ENCODE data around the gene SMAP2.

SMAP2 gene

DNA sequence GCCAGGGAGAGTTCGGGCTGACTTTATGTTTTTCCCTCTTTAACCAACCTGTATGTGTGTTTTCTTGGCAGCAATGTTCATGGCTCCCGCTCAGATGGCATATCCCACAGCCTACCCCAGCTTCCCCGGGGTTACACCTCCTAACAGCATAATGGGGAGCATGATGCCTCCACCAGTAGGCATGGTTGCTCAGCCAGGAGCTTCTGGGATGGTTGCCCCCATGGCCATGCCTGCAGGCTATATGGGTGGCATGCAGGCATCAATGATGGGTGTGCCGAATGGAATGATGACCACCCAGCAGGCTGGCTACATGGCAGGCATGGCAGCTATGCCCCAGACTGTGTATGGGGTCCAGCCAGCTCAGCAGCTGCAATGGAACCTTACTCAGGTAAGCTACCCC, 43.2 kb downstream of the SMAP2 start:
- in situ Hi-C loops (cut with MboI; ENCODE audit: low sequenced_read_pairs), result no loop called here

DNA sequence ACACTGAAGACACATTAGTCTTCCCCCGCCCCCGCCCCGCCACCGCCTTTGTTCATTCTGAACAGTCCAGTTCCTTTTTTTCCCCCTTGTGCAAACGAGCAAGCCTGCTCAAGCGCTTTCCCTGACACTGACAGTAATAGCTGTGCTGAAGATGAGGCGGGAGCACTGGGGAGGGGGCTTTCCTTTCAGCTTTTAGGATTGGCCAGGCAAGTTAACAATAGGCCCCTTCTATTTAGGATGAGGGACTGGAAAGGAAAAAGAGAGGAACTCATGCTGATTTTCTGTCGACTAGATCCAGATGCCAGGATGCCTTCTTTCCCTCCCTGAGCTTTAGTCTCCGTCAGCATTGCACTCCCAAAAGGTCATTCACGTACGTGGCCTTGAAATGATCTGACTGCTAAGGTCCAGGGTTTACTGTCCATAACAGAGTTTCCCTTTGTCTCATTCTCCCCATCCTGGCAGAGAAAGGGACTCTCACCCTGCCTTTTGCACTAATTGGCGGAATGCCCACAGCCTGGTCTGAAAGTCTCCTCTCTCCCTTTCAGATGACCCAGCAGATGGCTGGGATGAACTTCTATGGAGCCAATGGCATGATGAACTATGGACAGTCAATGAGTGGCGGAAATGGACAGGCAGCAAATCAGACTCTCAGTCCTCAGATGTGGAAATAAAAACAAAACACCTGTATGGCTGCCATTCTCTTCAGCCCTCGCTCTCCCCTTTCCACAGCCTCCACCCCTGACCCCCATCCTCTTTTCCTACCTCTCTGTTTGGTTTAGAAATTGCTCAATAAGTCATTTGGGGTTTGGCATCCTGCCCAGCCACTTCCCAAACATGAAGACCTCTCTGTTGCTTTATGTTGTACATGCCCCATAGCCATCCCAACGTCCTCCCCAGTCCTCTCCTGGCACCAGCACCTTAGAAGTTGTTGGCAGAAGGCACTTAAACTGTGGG, 48.2 kb downstream of the SMAP2 start:
- in situ Hi-C loops (cut with MboI; ENCODE audit: low sequenced_read_pairs), result no loop called here

DNA sequence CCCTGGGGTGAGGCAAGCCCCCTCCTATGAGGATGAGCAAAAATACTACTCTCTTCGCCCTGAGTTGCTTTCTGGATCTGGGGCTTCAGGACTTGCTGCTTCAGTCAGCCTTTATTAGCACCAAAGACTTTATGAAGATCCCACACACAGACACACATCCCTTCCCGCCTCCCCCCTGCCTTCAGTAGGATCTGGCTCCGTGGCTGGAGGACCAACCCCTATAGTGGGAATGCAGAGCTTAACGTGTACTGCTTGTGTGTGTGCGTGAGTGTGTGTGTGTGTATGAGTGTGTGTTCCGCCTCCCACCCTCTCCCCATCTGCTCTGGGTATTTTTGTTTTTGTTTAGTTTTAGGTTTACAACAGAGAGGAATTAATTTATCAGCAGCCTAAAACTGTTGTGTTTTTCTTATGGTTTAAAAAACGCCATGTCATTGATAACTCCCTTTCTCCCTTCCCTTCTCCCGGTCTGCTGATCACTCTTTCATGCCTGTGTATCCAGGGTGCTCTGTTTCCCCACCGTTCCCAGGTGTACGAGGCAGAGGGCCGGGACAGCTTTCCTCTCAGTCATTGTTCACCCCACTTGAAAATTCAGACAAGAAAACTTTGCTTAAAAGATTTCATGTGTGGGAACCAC, 49.2 kb downstream of the SMAP2 start:
- in situ Hi-C loops (cut with MboI; ENCODE audit: low sequenced_read_pairs), result no loop called here

DNA sequence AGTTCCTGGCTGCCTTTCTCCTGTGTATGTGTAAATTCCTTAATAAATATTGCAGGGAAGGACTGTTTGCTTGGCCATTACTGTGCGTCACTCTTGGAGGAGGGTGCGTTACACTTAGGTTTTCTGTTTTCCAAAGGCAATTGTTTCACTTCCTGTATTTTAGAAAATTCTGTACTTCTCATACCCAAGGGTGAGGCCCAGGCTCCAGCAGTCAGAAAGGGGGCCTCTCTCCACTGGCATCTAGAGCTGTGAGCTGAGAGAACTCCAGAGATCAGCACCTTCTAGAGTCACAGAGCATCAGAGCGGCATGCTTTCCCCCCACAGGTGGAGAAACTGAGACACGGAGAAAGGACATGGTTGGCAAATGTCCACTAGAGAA, 49.7 kb downstream of the SMAP2 start:
- in situ Hi-C loops (cut with MboI; ENCODE audit: low sequenced_read_pairs), result no loop called here

DNA sequence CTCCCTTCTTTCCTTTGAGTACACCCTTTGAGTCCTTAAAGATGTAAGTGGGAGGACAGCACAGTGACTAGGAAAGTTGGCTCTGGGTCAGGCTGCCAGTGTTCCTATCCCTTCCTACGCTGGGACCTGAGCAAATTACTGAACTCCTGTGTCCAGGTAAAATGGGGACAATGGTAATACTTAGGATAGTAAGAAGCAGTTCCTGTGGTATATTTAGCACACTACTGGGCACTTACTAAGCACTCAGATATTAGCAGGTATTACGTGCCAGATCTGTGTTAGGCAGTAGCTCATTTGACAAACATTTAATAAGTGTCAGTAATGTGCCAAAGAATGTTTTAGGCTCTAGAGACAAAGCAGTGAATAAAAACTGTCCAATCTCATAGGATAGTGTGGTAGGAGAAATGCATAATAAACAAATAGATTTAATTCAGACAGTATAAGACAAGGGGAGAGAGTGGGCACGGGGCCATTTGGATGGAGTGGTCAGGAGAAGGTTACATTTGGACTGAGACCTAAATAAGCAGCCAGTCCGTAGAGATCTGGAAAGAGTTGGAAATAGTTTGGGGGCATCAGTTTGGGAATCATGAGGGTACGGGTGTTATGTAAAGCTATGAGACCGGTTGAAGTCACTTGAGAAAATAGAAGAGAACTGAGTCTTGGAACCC, 50.6 kb downstream of the SMAP2 start:
- in situ Hi-C loops (cut with MboI; ENCODE audit: low sequenced_read_pairs), result no loop called here

DNA sequence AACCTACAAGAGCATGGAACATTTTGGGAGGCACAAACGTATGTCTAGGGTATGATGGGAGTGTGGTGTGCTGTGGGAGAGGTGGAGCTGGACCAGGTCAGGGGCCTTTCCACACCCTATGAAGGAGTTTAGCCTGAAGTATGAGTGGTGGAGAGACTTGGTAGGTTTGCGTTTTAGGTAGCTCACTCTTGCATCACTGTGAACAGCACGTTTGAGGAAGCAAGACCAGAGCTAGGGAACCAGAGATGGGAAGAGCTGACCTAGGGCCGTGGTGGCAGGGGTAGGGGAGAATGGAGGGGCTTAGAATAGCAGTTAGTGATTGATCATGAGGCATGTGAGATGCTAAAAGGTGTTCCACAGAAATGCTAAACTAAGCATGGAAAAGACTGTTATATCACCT, 51.7 kb downstream of the SMAP2 start:
- in situ Hi-C loops (cut with MboI; ENCODE audit: low sequenced_read_pairs), result no loop called here

GRCh38 chr1:40431385-40431784, 57.9 kb downstream of the SMAP2 start:
- in situ Hi-C loops (cut with MboI; ENCODE audit: low sequenced_read_pairs), result no loop called here

DNA sequence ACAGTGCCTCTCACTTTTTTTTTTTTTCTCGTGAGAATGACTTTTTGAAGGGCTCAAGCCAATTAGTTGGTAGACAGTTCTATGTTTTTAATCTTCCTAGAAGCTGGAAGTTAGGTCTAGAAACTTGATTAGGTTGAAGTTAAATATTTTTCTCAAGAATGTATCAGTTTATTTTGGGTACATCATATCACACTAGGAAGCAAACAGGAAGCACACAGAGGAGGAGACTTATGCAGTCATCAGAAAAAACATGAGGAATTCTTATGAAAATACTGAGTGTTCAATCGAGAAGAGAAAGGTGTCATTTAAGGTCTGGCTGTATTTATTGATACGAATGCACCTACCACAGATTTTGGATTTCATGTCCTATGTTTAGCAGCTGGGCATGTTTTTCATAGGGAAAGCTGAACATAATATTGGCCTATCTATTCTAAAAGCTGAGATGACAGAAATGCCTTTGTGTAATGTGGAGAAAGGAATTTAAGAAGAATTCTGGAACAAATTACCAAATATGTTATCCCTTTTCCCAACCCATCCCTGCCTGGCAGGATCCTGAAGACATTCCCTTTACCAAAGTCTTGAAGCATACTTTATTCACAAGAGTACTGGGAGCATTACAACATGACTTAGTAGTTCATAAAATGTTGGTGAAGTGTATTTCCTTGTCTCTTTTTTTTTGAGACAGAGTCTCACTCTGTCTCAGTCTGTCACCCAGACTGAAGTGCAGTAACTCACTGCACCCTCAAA, 59.3 kb downstream of the SMAP2 start:
- in situ Hi-C loops (cut with MboI; ENCODE audit: low sequenced_read_pairs), result no loop called here

GRCh38 chr1:40435471-40435870, 61.9 kb downstream of the SMAP2 start:
- in situ Hi-C loops (cut with MboI; ENCODE audit: low sequenced_read_pairs), result no loop called here

- in situ Hi-C loops (cut with MboI; ENCODE audit: low sequenced_read_pairs), result no loop called here
Observed at GRCh38 chr1:40435876-40436275, 62.3 kb downstream of the SMAP2 start.

DNA sequence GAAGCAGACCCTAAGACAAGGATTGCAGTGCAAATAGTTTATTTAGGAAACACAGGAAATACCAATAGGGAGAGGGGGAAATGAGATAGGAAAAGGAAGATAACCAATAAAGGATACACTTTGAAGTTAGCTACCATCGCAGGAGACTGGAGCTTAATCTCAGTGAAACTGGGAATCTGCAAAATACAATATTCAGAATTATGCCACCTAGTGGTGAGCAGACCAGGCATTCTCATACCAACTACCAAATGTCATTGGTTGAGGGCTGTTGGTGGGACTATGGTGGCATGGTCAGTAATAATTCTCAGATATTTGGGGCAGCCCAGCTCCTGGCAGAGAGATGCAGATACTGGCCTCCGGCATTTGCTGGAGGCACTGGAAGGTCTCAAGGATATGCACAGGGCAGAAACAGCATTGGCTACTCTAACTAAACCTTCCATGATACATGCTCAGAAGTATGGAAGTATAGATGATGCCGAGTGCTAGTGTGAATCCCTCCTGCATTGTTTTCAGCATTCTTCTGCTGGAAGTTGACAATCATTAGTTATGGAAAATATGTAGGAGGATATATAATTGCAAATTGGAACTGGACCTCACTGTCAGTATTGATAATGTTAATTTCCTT, 65.0 kb downstream of the SMAP2 start:
- in situ Hi-C loops (cut with MboI; ENCODE audit: low sequenced_read_pairs), result no loop called here

DNA sequence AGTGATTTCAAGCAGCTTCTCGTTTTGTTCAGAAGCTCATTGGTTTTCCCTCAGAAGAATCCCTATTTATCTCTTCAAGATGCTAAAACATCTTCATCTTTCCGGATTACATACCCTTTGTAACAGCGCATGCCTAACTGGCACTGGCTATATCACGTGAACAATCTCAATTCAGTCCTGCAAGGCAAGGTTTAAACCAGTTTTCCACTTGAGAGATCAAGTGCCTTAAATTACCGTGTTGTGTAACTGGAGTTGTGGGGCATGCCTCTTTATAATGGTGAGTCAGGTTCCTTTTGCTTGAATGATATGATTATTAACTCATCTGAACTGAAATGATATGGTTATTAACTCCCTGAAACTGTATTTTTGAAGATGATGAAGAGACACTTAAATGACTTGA, 65.7 kb downstream of the SMAP2 start:
- in situ Hi-C loops (cut with MboI; ENCODE audit: low sequenced_read_pairs), result no loop called here

GRCh38 chr1:40449684-40450494, 76.4 kb downstream of the SMAP2 start, which contains the start of gene ZFP69B:
ZFP69B (plus strand) TSS chr1:40450476; CDS start chr1:40450962, 486 bp downstream.
- in situ Hi-C loops (cut with MboI; ENCODE audit: low sequenced_read_pairs), result no loop called here

- in situ Hi-C loops (cut with MboI; ENCODE audit: low sequenced_read_pairs), result no loop called here
Observed at GRCh38 chr1:40450495-40451237, 77.1 kb downstream of the SMAP2 start.

DNA sequence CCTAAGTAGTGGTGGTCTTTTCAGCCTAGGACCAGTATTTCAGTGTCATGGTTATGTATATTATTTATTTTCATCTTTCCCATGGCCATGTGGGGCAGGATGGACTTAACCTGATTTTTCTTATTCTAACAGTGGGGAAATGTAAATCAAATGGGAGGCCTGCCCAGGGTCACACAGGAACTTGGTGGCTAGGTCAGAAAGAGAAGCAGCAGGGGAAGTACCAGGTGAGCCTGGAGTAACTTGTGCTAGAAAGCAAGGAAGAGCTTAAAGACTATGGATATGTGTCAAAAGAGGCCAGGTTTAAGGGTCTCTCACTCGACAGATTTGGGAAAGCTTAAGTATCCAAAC, 77.7 kb downstream of the SMAP2 start:
- in situ Hi-C loops (cut with MboI; ENCODE audit: low sequenced_read_pairs), result no loop called here

GRCh38 chr1:40454873-40455272, 81.3 kb downstream of the SMAP2 start:
- in situ Hi-C loops (cut with MboI; ENCODE audit: low sequenced_read_pairs), result no loop called here

DNA sequence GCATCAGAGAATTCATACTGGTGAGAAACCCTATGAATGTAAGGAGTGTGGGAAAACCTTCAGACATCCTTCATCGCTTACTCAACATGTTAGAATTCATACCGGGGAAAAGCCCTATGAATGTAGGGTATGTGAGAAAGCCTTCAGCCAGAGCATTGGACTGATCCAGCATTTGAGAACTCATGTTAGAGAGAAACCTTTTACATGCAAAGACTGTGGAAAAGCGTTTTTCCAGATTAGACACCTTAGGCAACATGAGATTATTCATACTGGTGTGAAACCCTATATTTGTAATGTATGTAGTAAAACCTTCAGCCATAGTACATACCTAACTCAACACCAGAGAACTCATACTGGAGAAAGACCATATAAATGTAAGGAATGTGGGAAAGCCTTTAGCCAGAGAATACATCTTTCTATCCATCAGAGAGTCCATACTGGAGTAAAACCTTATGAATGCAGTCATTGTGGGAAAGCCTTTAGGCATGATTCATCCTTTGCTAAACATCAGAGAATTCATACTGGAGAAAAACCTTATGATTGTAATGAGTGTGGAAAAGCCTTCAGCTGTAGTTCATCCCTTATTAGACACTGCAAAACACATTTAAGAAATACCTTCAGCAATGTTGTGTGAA, 89.5 kb downstream of the SMAP2 start:
- in situ Hi-C loops (cut with MboI; ENCODE audit: low sequenced_read_pairs), result no loop called here

- in situ Hi-C loops (cut with MboI; ENCODE audit: low sequenced_read_pairs), result no loop called here
Observed at GRCh38 chr1:40469327-40469726, 95.8 kb downstream of the SMAP2 start.

Measured in hTERT RPE-1 (cell line).